ENCODE measurements around the gene RNF225.

Gene RNF225

DNA sequence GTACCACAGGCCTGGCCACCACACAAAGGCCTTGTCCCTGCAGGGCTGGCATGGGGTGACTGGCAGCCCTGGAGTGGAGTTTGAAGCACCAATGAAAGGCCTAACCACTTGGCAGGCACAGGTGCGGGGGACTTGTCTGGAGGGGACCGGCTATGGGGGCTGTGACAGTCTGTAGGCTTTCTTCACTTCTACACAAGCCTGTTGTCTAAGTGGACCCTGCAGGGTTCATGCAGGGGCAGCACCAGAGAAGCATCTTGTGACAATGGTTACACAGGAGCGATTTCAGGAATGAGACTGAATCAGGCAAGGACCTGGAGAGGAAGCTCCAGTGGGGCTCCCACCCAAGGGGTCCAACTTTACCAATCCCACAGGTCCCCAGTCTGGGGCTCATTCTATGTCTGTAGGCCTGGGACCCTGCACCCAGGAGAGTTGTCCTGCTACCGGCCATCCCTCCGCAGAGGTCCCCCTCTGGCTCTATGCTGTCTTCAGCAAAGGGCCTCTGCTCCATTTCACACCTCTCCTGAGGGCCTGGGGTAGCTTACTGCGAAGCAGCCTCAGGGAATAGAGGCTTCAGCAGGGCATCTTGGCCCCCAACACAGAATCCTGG, 12.4 kb upstream of the RNF225 start:
- Histone ChIP-seq H3K79me2 (ENCODE audit: low read length) (peaks cover 10% of the 10 kb centered on the region), H3K9ac (ENCODE audit: low read length) (no peak overlapping the region), H3K9me3 (replicated peaks; ENCODE audit: insufficient read depth, low read length) (no peaks in the 10 kb centered on the region), H2AFZ (ENCODE audit: low read length) (no peak overlapping the region), H4K20me1 (ENCODE audit: insufficient read depth, low read length) (no peaks in the 10 kb centered on the region), H3F3A (ENCODE audit: insufficient read depth, low read length) (peaks cover 3% of the 10 kb centered on the region; the same call in 1 of the 2 replicates), H3K4me1 (ENCODE audit: low read length) (0 out of 2 replicates have a peak, but pooled peaks cover 10% of the 10 kb centered on the region), H3K36me3 (replicated peaks; ENCODE audit: insufficient read depth, low read length) (peaks cover 3% of the 10 kb centered on the region; the same call in 1 of the 2 replicates), H3K27ac (ENCODE audit: low read length) (no peak overlapping the region), H3K27me3 (replicated peaks; ENCODE audit: insufficient read depth, low read length) (no peaks in the 10 kb centered on the region), H3K4me2 (ENCODE audit: low read depth, low read length) (no peak overlapping the region), H3K4me3 (ENCODE audit: low read length) (no peak overlapping the region), H3K9me2 (replicated peaks; ENCODE audit: insufficient read depth, low read length) (no peaks in the 10 kb centered on the region)
- TF ChIP-seq, protein P1, sequence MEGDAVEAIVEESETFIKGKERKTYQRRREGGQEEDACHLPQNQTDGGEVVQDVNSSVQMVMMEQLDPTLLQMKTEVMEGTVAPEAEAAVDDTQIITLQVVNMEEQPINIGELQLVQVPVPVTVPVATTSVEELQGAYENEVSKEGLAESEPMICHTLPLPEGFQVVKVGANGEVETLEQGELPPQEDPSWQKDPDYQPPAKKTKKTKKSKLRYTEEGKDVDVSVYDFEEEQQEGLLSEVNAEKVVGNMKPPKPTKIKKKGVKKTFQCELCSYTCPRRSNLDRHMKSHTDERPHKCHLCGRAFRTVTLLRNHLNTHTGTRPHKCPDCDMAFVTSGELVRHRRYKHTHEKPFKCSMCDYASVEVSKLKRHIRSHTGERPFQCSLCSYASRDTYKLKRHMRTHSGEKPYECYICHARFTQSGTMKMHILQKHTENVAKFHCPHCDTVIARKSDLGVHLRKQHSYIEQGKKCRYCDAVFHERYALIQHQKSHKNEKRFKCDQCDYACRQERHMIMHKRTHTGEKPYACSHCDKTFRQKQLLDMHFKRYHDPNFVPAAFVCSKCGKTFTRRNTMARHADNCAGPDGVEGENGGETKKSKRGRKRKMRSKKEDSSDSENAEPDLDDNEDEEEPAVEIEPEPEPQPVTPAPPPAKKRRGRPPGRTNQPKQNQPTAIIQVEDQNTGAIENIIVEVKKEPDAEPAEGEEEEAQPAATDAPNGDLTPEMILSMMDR (IDR thresholded peaks at IDR 0.05; ENCODE audit: low read length) = no peak
- TF ChIP-seq EZH2phosphoT487 (IDR thresholded peaks at IDR 0.05; ENCODE audit: low read length) (no peak), EZH2 (optimal IDR thresholded peaks at IDR 0.05; ENCODE audit: low read depth, low read length) (no peak)
- DNase-seq = no peak

DNA sequence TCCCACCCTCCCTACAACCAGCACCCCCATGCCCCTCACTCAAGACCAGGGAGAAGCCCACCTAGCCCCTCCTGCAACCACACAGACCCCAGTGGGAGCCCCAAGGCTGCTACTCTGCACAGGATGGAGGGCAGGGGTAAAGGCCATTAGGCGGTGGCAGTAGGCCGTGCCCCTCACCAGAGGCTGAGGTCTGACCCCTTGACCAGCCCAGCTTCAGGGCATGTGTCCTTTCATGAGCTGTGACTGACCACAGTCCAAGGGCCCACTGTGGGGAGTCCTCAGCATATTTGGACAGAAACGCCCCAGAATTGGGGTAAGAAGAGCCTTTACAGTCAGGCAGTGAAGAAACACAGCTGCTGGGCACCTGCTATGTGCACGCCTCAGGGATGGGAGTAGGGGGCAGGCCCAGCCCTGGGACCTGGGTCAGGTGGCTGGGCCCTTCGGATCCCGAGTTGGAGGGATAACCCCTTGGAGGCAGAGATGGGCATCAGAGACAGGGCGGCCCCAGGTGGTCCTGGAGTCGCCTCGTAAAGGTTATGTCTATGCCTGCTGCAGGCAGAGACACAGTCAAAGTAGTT, 10.1 kb upstream of the RNF225 start:
- Histone ChIP-seq H3K9me2 (replicated peaks; ENCODE audit: insufficient read depth, low read length) (no peaks in the 10 kb centered on the region), H3K27me3 (replicated peaks; ENCODE audit: insufficient read depth, low read length) (no peaks in the 10 kb centered on the region), H3K36me3 (replicated peaks; ENCODE audit: insufficient read depth, low read length) (peaks cover 10% of the 10 kb centered on the region; the same call in 1 of the 2 replicates), H4K20me1 (ENCODE audit: insufficient read depth, low read length) (no peaks in the 10 kb centered on the region), H3K79me2 (ENCODE audit: low read length) (peaks cover 23% of the 10 kb centered on the region), H3K4me2 (ENCODE audit: low read depth, low read length) (no peak overlapping the region), H3K4me3 (ENCODE audit: low read length) (no peak overlapping the region), H3K4me1 (ENCODE audit: low read length) (0 out of 2 replicates have a peak, but pooled peaks cover 10% of the 10 kb centered on the region), H2AFZ (ENCODE audit: low read length) (no peak overlapping the region), H3K27ac (ENCODE audit: low read length) (no peak overlapping the region), H3K9me3 (replicated peaks; ENCODE audit: insufficient read depth, low read length) (no peaks in the 10 kb centered on the region), H3F3A (ENCODE audit: insufficient read depth, low read length) (peaks cover 3% of the 10 kb centered on the region; the same call in 1 of the 2 replicates), H3K9ac (ENCODE audit: low read length) (no peak overlapping the region)
- TF ChIP-seq EZH2 (optimal IDR thresholded peaks at IDR 0.05; ENCODE audit: low read depth, low read length) (no peak), EZH2phosphoT487 (IDR thresholded peaks at IDR 0.05; ENCODE audit: low read length) (no peak)
- TF ChIP-seq, protein P1 (IDR thresholded peaks at IDR 0.05; ENCODE audit: low read length) = no peak
- no peak for DNase-seq

DNA sequence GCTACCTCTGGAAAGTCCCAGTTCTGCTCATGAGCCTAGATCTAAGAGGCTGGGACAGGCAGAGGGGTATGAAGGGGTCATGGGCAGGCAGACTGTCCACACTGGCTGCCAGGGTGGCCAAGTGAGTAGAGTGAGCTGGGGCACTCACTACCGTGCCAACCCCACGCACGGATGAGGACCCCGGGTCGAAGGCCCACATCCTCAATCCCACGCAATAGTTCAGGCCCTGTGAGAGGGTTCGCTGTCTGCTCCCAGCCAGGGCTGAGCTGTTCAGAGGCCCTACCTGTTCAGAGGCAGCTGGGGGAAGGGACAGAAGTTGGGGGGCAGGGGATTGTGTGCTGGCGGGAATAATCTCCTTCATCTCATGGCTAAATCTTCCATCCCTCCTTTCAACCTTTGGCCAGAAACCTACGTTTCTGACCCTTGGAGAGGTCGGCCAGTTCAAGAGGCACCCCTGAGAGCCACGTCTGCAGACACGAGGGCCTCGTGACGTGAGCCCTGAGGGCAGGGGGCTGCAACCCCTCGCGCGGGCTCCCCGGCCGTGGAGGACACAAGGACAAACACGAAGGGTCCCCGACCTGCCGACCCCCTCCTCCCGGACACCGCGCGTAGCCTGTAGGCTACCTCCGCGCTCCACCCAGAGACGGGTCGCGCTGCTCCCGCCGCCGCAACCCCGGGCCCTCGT, 9.4 kb upstream of the RNF225 start:
- Histone ChIP-seq H3K79me2 (ENCODE audit: low read length) (peaks cover 29% of the 10 kb centered on the region), H3K9ac (ENCODE audit: low read length) (peak overlapping the region; percentile 84), H3K4me1 (ENCODE audit: low read length) (peaks cover 12% of the 10 kb centered on the region; the same call in 1 of the 2 replicates), H3K36me3 (replicated peaks; ENCODE audit: insufficient read depth, low read length) (peaks cover 10% of the 10 kb centered on the region; the same call in 1 of the 2 replicates), H3K9me2 (replicated peaks; ENCODE audit: insufficient read depth, low read length) (no peaks in the 10 kb centered on the region), H3K9me3 (replicated peaks; ENCODE audit: insufficient read depth, low read length) (no peaks in the 10 kb centered on the region), H3K4me2 (ENCODE audit: low read depth, low read length) (peak overlapping the region; percentile 90), H3K27me3 (replicated peaks; ENCODE audit: insufficient read depth, low read length) (no peaks in the 10 kb centered on the region), H3K4me3 (ENCODE audit: low read length) (peak overlapping the region; percentile 87), H2AFZ (ENCODE audit: low read length) (peak overlapping the region; percentile 74), H4K20me1 (ENCODE audit: insufficient read depth, low read length) (no peaks in the 10 kb centered on the region), H3K27ac (ENCODE audit: low read length) (peak overlapping the region; percentile 83; the same call in 1 of the 2 replicates), H3F3A (ENCODE audit: insufficient read depth, low read length) (peaks cover 3% of the 10 kb centered on the region; the same call in 1 of the 2 replicates)
- TF ChIP-seq, protein P1 (IDR thresholded peaks at IDR 0.05; ENCODE audit: low read length) = no peak
- TF ChIP-seq EZH2phosphoT487 (IDR thresholded peaks at IDR 0.05; ENCODE audit: low read length) (no peak), EZH2 (optimal IDR thresholded peaks at IDR 0.05; ENCODE audit: low read depth, low read length) (no peak)
- DNase-seq = no peak
